Gastrocnemius medialis (tissue), 4 donors: ENCODE data around the gene CLSTN2. TPM values are rescaled to one million over a fixed set of nuclear protein-coding genes. Genes with fewer than 3 reads are reported as not detected.

Experiments used
- ATAC-seq, 2 donors: fragments of 150-250 bp; one replicate each; pipeline ENCODE4 v1.9.1; 2016
- DNase-seq, 2 donors: peaks; one replicate each; pipeline ENCODE4 v3.0.0-alpha.2; 2019
- H3K27ac ChIP-seq, 4 donors: fragments of 200-600 bp; sonication (generic); 1 replicate in 1 of 4; 2 replicates in 3 of 4; pipeline ENCODE4 v1.5.1; 2016 to 2018; ENCODE audit warnings: mild to moderate bottlenecking in 2 of 4, moderate library complexity in 1 of 4
- H3K27me3 ChIP-seq, 3 donors: fragments of 200-600 bp; sonication (generic) in 2 of 3; 1 replicate in 1 of 3; 2 replicates in 2 of 3; pipeline versions ENCODE4 v1.5.1 to v1.6.0; 2016 to 2019; ENCODE audit warnings: mild to moderate bottlenecking in 1 of 3, moderate library complexity in 1 of 3
- H3K36me3 ChIP-seq, 2 donors: fragments of 200-600 bp; sonication (generic) in 1 of 2; one replicate each; pipeline ENCODE4 v1.5.1; 2017 to 2018
- H3K4me1 ChIP-seq, 2 donors: fragments of 200-600 bp; sonication (generic) in 1 of 2; one replicate each; pipeline ENCODE4 v1.5.1; 2016 to 2017; ENCODE audit warnings: mild to moderate bottlenecking in 2 of 2
- H3K4me3 ChIP-seq, 4 donors: fragments of 200-600 bp; sonication (generic) in 3 of 4; 1 replicate in 1 of 4; 2 replicates in 3 of 4; pipeline ENCODE4 v1.5.1; 2016 to 2019; ENCODE audit warnings: mild to moderate bottlenecking in 2 of 4
- H3K9me3 ChIP-seq, 3 donors: fragments of 200-600 bp; sonication (generic) in 2 of 3; 1 replicate in 1 of 3; 2 replicates in 2 of 3; pipeline ENCODE4 v1.5.1; 2016 to 2019
- CTCF ChIP-seq, 5 experiments: fragments of 450-650 bp in 3 of 5; fragments of 200-600 bp in 2 of 5; sonication (generic) in 2 of 5; IDR thresholded peaks in 4 of 5; conservative IDR thresholded peaks in 1 of 5; 1 replicate in 4 of 5; 2 replicates in 1 of 5; pipeline ENCODE4 v1.5.1; 2016 to 2019; ENCODE audit warnings: antibody characterized with exemption in 5 of 5, mild to moderate bottlenecking in 3 of 5, moderate library complexity in 3 of 5
- POLR2A ChIP-seq, 2 donors: fragments of 450-650 bp; IDR thresholded peaks; one replicate each; pipeline ENCODE4 v1.6.1; 2017; ENCODE audit warnings: antibody characterized with exemption in 2 of 2, mild to moderate bottlenecking in 2 of 2, moderate library complexity in 2 of 2
- in situ Hi-C, 4 donors: fragments of 200-750 bp; cut with MboI; loops; one replicate each; pipeline versions ENCODE4 v1.15.0 to v1.8.0; 2017; ENCODE audit warnings: low sequenced_read_pairs in 4 of 4
- intact Hi-C: fragments of 100-400 bp; cut with DNase I; formaldehyde crosslinking; loops from one replicate; pipeline ENCODE4 v1.15.1; 2023; ENCODE audit warnings: low total_unique reads
- total RNA-seq, 4 donors: library from RNA; depleted of rRNA; stranded (reverse); fragments of >200 nt; gene quantifications; one replicate each; pipeline versions ENCODE4 v1.1.0 to v1.2.3, GENCODE V29; 2016

CLSTN2 gene
- total RNA-seq, 4 donors from 2014 or later: 1.1 to 4.9 (median 4.0) TPM

- ATAC-seq (no peak), DNase-seq (no peak)
- H3K4me3 ChIP-seq: no peak overlapping the region
- no peak overlapping the region for H3K27ac ChIP-seq
- no peaks in the 10 kb centered on the region for H3K36me3 ChIP-seq
- intact Hi-C loops (no loop called here), in situ Hi-C loops (no loop called here)
- H3K4me1 ChIP-seq: no peaks in the 10 kb centered on the region
- H3K9me3 ChIP-seq: no peaks in the 10 kb centered on the region
- TF ChIP-seq CTCF (IDR thresholded peaks at IDR 0.05 in 4 of 5, conservative IDR thresholded peaks at IDR 0.05 in 1 of 5) (no peak), POLR2A (IDR thresholded peaks at IDR 0.05) (no peak)
- H3K27me3 ChIP-seq: no peaks in the 10 kb centered on the region
These were observed 363.6 kb downstream of the CLSTN2 start for GRCh38 chr3:140298569-140299070.

GRCh38 chr3:140303875-140304274, 368.9 kb downstream of the CLSTN2 start:
- Histone ChIP-seq H3K9me3 (no peaks in the 10 kb centered on the region), H3K4me1 (no peaks in the 10 kb centered on the region), H3K27me3 (no peaks in the 10 kb centered on the region), H3K27ac (no peak overlapping the region), H3K36me3 (no peaks in the 10 kb centered on the region), H3K4me3 (no peak overlapping the region)
- no peak for TF ChIP-seq CTCF (IDR thresholded peaks at IDR 0.05 in 4 of 5, conservative IDR thresholded peaks at IDR 0.05 in 1 of 5)
- no peak for TF ChIP-seq POLR2A (IDR thresholded peaks at IDR 0.05)
- DNase-seq (no peak), ATAC-seq (no peak)
- in situ Hi-C loops: no loop called here
- intact Hi-C loops: no loop called here

- no peak for TF ChIP-seq POLR2A (IDR thresholded peaks at IDR 0.05)
- TF ChIP-seq CTCF (IDR thresholded peaks at IDR 0.05 in 4 of 5, conservative IDR thresholded peaks at IDR 0.05 in 1 of 5): no peak
- H3K27me3 ChIP-seq: no peaks in the 10 kb centered on the region
- H3K36me3 ChIP-seq: no peaks in the 10 kb centered on the region
- no peak for DNase-seq
- in situ Hi-C loops: no loop called here
- no peak overlapping the region for H3K27ac ChIP-seq
- no peak overlapping the region for H3K4me3 ChIP-seq
- no peak for ATAC-seq
- H3K9me3 ChIP-seq: no peaks in the 10 kb centered on the region
- intact Hi-C loops: no loop called here
- H3K4me1 ChIP-seq: no peaks in the 10 kb centered on the region
These were observed 373.6 kb downstream of the CLSTN2 start for GRCh38 chr3:140308535-140308934.

- intact Hi-C loops (no loop called here), in situ Hi-C loops (no loop called here)
- Histone ChIP-seq H3K9me3 (no peaks in the 10 kb centered on the region), H3K27me3 (no peaks in the 10 kb centered on the region), H3K4me1 (no peaks in the 10 kb centered on the region), H3K27ac (no peak overlapping the region), H3K36me3 (no peaks in the 10 kb centered on the region), H3K4me3 (no peak overlapping the region)
- ATAC-seq (no peak), DNase-seq (no peak)
- TF ChIP-seq POLR2A (IDR thresholded peaks at IDR 0.05) (no peak), CTCF (IDR thresholded peaks at IDR 0.05 in 4 of 5, conservative IDR thresholded peaks at IDR 0.05 in 1 of 5) (no peak)
These were observed 376.4 kb downstream of the CLSTN2 start for GRCh38 chr3:140311428-140311827.

- DNase-seq (no peak), ATAC-seq (no peak)
- Histone ChIP-seq H3K36me3 (no peaks in the 10 kb centered on the region), H3K4me3 (no peak overlapping the region), H3K9me3 (no peaks in the 10 kb centered on the region), H3K4me1 (no peaks in the 10 kb centered on the region), H3K27ac (no peak overlapping the region), H3K27me3 (no peaks in the 10 kb centered on the region)
- intact Hi-C loops (no loop called here), in situ Hi-C loops (no loop called here)
- TF ChIP-seq POLR2A (IDR thresholded peaks at IDR 0.05): no peak
- no peak for TF ChIP-seq CTCF (IDR thresholded peaks at IDR 0.05 in 4 of 5, conservative IDR thresholded peaks at IDR 0.05 in 1 of 5)
These were observed 381.0 kb downstream of the CLSTN2 start for GRCh38 chr3:140315955-140316354.
